GM18499 (cell line): ENCODE results near the gene PRDM16.

Experiments used
- ATAC-seq: cut with Tn5 transposase; IDR thresholded peaks from one replicate; pipeline ENCODE4 v1.9.1; 2021; ENCODE audit warnings: moderate number of reproducible peaks; ENCODE audit not compliant: insufficient read depth, unreplicated experiment

The PRDM16 gene

GRCh38 chr1:3245768-3246167 lies 176.8 kb downstream of the PRDM16 start:
- no peak for ATAC-seq

GRCh38 chr1:3246251-3246650 lies 177.2 kb downstream of the PRDM16 start:
- no peak for ATAC-seq

- no peak for ATAC-seq
Observed at GRCh38 chr1:3247521-3248121, 178.6 kb downstream of the PRDM16 start.

GRCh38 chr1:3248155-3249141 lies 179.4 kb downstream of the PRDM16 start:
- no peak for ATAC-seq

- no peak for ATAC-seq
Observed at GRCh38 chr1:3249231-3249630, 180.2 kb downstream of the PRDM16 start.

GRCh38 chr1:3249631-3250501 lies 180.9 kb downstream of the PRDM16 start:
- no peak for ATAC-seq

- ATAC-seq: no peak
Observed at GRCh38 chr1:3250624-3251023, 181.6 kb downstream of the PRDM16 start.

- no peak for ATAC-seq
Observed at GRCh38 chr1:3251099-3251806, 182.2 kb downstream of the PRDM16 start.

- ATAC-seq: no peak
Observed at GRCh38 chr1:3251807-3252428, 182.9 kb downstream of the PRDM16 start.

- no peak for ATAC-seq
Observed at GRCh38 chr1:3255680-3256079, 186.7 kb downstream of the PRDM16 start.

- ATAC-seq: no peak
Observed at GRCh38 chr1:3257788-3258187, 188.8 kb downstream of the PRDM16 start.

GRCh38 chr1:3258386-3259003 lies 189.5 kb downstream of the PRDM16 start:
- ATAC-seq: no peak

- no peak for ATAC-seq
Observed at GRCh38 chr1:3259020-3259419, 190.0 kb downstream of the PRDM16 start.

GRCh38 chr1:3261007-3261968 lies 192.3 kb downstream of the PRDM16 start:
- ATAC-seq: no peak

- ATAC-seq: no peak
Observed at GRCh38 chr1:3261969-3262579, 193.1 kb downstream of the PRDM16 start.

GRCh38 chr1:3262681-3263286 lies 193.8 kb downstream of the PRDM16 start:
- ATAC-seq: no peak

GRCh38 chr1:3263790-3264189 lies 194.8 kb downstream of the PRDM16 start:
- no peak for ATAC-seq
